Keratinocyte (primary cell): ENCODE results near the gene WDR76. TPM values are rescaled to one million over a fixed set of nuclear protein-coding genes. Genes with fewer than 3 reads are reported as not detected.

ENCODE experiments used
- DNase-seq: peaks from one replicate; pipeline ENCODE4 v3.0.0-alpha.2; 2011; ENCODE audit warnings: low read depth, missing footprints, low spot score
- FAIRE-seq: peaks from 2 replicates; lab custom pipeline; 2011; peaks lifted over from hg19 to GRCh38; lab: Jason Lieb, UNC
- H2AFZ ChIP-seq: 2 replicates; pipeline ENCODE4 v1.6.0; 2012; ENCODE audit warnings: low read length, control low read depth, inconsistent platforms; ENCODE audit not compliant: control insufficient read depth
- H3K27ac ChIP-seq: 2 replicates; pipeline ENCODE4 v1.5.1; 2011; ENCODE audit warnings: low read length; ENCODE audit not compliant: control insufficient read depth, insufficient read depth
- H3K27me3 ChIP-seq: 3 replicates; pipeline ENCODE4 v1.6.0; 2011; ENCODE audit warnings: low read length; ENCODE audit not compliant: control insufficient read depth, insufficient read depth; ENCODE audit errors: extremely low read depth
- H3K36me3 ChIP-seq, 2 experiments: 2 replicates in 1 of 2; 3 replicates in 1 of 2; pipeline ENCODE4 v1.5.1; 2011; ENCODE audit warnings: low read length in 2 of 2, mild to moderate bottlenecking in 1 of 2; ENCODE audit not compliant: control insufficient read depth in 2 of 2, insufficient read depth in 2 of 2; ENCODE audit errors: extremely low read depth in 1 of 2
- H3K4me1 ChIP-seq: 3 replicates; pipeline ENCODE4 v1.5.1; 2011; ENCODE audit warnings: low read length; ENCODE audit not compliant: control insufficient read depth, insufficient read depth; ENCODE audit errors: extremely low read depth
- H3K4me2 ChIP-seq: 3 replicates; pipeline ENCODE4 v1.6.0; 2011; ENCODE audit warnings: low read depth, low read length; ENCODE audit not compliant: control insufficient read depth, insufficient read depth; ENCODE audit errors: extremely low read depth
- H3K4me3 ChIP-seq, 3 experiments: fragments of 200-600 bp in 1 of 3; sonication (generic) in 1 of 3; 2 replicates in 2 of 3; 3 replicates in 1 of 3; pipeline ENCODE4 v1.5.1; 2011 to 2016; ENCODE audit warnings: low read length in 3 of 3, mild to moderate bottlenecking in 3 of 3, control low read depth in 2 of 3, inconsistent platforms in 1 of 3, low read depth in 1 of 3, mixed read lengths in 1 of 3, mixed run types in 1 of 3, moderate library complexity in 1 of 3; ENCODE audit not compliant: control insufficient read depth in 2 of 3, insufficient read depth in 2 of 3; ENCODE audit errors: extremely low read depth in 1 of 3
- H3K79me2 ChIP-seq: 2 replicates; pipeline ENCODE4 v1.6.0; 2012; ENCODE audit warnings: low read length; ENCODE audit not compliant: control insufficient read depth, insufficient read depth
- H3K9ac ChIP-seq: 3 replicates; pipeline ENCODE4 v1.6.0; 2011; ENCODE audit warnings: low read length; ENCODE audit not compliant: control insufficient read depth, insufficient read depth; ENCODE audit errors: extremely low read depth
- H3K9me1 ChIP-seq: 3 replicates; pipeline ENCODE4 v1.6.0; 2011; ENCODE audit warnings: low read length; ENCODE audit not compliant: control insufficient read depth, insufficient read depth; ENCODE audit errors: extremely low read depth
- H3K9me3 ChIP-seq: 2 replicates; pipeline ENCODE4 v1.5.1; 2012; ENCODE audit warnings: low read depth, low read length; ENCODE audit not compliant: control insufficient read depth
- H4K20me1 ChIP-seq: 3 replicates; pipeline ENCODE4 v1.6.0; 2011; ENCODE audit warnings: low read length; ENCODE audit not compliant: control insufficient read depth, insufficient read depth; ENCODE audit errors: extremely low read depth
- EZH2 ChIP-seq: IDR thresholded peaks from one replicate; pipeline ENCODE4 v1.6.1; 2012; ENCODE audit warnings: inconsistent platforms, mild to moderate bottlenecking, low read length, moderate library complexity
- dilution Hi-C: fragments of 300-500 bp; cut with MboI; formaldehyde crosslinking; loops from one replicate; pipeline ENCODE4 v1.7.0; 2020; ENCODE audit warnings: low sequenced_read_pairs; ENCODE audit not compliant: extremely low pct_ligation_motif_present
- polyA plus RNA-seq, 5 experiments: library from polyadenylated mRNA; depleted of rRNA in 3 of 5; stranded (reverse) in 3 of 5; stranded (forward) in 1 of 5; unstranded in 1 of 5; fragments of >200 nt; gene quantifications; 1 replicate in 1 of 5; 2 replicates in 3 of 5; 3 replicates in 1 of 5; pipeline versions ENCODE4 v1.2.1 to v1.2.3, GENCODE V29; 2011 to 2012; ENCODE audit warnings: missing spikeins in 2 of 5, low read depth in 1 of 5, low replicate concordance in 1 of 5
- TF ChIP-seq, protein P1 (sequence below), 3 experiments: IDR thresholded peaks in 1 of 3; conservative IDR thresholded peaks in 1 of 3; optimal IDR thresholded peaks in 1 of 3; 2 replicates in 2 of 3; 3 replicates in 1 of 3; pipeline versions ENCODE3 to v1.5.1; 2011; ENCODE audit warnings: low read length in 3 of 3, mild to moderate bottlenecking in 3 of 3, moderate library complexity in 2 of 3, control low read depth in 1 of 3, inconsistent platforms in 1 of 3; ENCODE audit not compliant: insufficient read depth in 2 of 3; ENCODE audit errors: extremely low read depth in 1 of 3

WDR76 gene
- polyA plus RNA-seq, 1 donor (not counting 4 experiments of a cell fraction or from before 2014, with no cell fraction given) = 4.7 TPM

GRCh38 chr15:43883571-43883970 is 56.8 kb downstream of the WDR76 start:
- no peaks in the 10 kb centered on the region for H3K4me1 ChIP-seq
- H2AFZ ChIP-seq = no peak overlapping the region
- DNase-seq (no peak), FAIRE-seq (no peak)
- H3K79me2 ChIP-seq = no peaks in the 10 kb centered on the region
- H3K4me3 ChIP-seq = no peak overlapping the region
- H3K9ac ChIP-seq = no peak overlapping the region
- no peaks in the 10 kb centered on the region for H3K27me3 ChIP-seq
- no peak overlapping the region for H3K4me2 ChIP-seq
- TF ChIP-seq EZH2 = no peak
- TF ChIP-seq, protein P1, sequence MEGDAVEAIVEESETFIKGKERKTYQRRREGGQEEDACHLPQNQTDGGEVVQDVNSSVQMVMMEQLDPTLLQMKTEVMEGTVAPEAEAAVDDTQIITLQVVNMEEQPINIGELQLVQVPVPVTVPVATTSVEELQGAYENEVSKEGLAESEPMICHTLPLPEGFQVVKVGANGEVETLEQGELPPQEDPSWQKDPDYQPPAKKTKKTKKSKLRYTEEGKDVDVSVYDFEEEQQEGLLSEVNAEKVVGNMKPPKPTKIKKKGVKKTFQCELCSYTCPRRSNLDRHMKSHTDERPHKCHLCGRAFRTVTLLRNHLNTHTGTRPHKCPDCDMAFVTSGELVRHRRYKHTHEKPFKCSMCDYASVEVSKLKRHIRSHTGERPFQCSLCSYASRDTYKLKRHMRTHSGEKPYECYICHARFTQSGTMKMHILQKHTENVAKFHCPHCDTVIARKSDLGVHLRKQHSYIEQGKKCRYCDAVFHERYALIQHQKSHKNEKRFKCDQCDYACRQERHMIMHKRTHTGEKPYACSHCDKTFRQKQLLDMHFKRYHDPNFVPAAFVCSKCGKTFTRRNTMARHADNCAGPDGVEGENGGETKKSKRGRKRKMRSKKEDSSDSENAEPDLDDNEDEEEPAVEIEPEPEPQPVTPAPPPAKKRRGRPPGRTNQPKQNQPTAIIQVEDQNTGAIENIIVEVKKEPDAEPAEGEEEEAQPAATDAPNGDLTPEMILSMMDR (optimal IDR thresholded peaks at IDR 0.05 in 1 of 3, IDR thresholded peaks at IDR 0.05 in 1 of 3, conservative IDR thresholded peaks at IDR 0.05 in 1 of 3; ENCODE audit: extremely low read depth in 1 of 3, insufficient read depth in 2 of 3, low read length in 3 of 3) = no peak
- H3K9me3 ChIP-seq = no peaks in the 10 kb centered on the region
- no peaks in the 10 kb centered on the region for H3K9me1 ChIP-seq
- dilution Hi-C loops = no loop called here
- no peaks in the 10 kb centered on the region for H4K20me1 ChIP-seq
- H3K36me3 ChIP-seq = peaks cover 1 to 23% of the 10 kb centered on the region in 2 experiments
- no peak overlapping the region for H3K27ac ChIP-seq

- Histone ChIP-seq H3K9ac (no peak overlapping the region), H3K27me3 (no peaks in the 10 kb centered on the region), H3K27ac (no peak overlapping the region), H3K79me2 (no peaks in the 10 kb centered on the region), H3K4me2 (no peak overlapping the region), H3K36me3 (peaks cover 3 to 20% of the 10 kb centered on the region in 2 experiments), H2AFZ (no peak overlapping the region), H3K4me1 (no peaks in the 10 kb centered on the region), H3K9me3 (no peaks in the 10 kb centered on the region), H3K9me1 (no peaks in the 10 kb centered on the region), H3K4me3 (no peak overlapping the region), H4K20me1 (no peaks in the 10 kb centered on the region)
- no peak for TF ChIP-seq EZH2
- TF ChIP-seq, protein P1 (optimal IDR thresholded peaks at IDR 0.05 in 1 of 3, IDR thresholded peaks at IDR 0.05 in 1 of 3, conservative IDR thresholded peaks at IDR 0.05 in 1 of 3; ENCODE audit: extremely low read depth in 1 of 3, insufficient read depth in 2 of 3, low read length in 3 of 3) = no peak
- dilution Hi-C loops = no loop called here
- FAIRE-seq (peak; percentile 5), DNase-seq (no peak)
Observed at GRCh38 chr15:43886558-43886957, 59.8 kb downstream of the WDR76 start.
